Pulmonary artery endothelial cell (primary cell): ENCODE data around the gene XPNPEP1. TPM values are rescaled to one million over a fixed set of nuclear protein-coding genes. Genes with fewer than 3 reads are reported as not detected.

Experiments
- DNase-seq: peaks from one replicate; pipeline ENCODE4 v3.0.0-alpha.2; 2011; ENCODE audit warnings: low read depth, low spot score
- total RNA-seq: library from RNA; depleted of rRNA; stranded (reverse); fragments of >200 nt; gene quantifications from 2 replicates; pipeline ENCODE4 v1.2.3, GENCODE V29; 2014

Gene XPNPEP1
- total RNA-seq: 196 and 222 TPM in 2 replicates

GRCh38 chr10:109922976-109923921 is at the start of gene XPNPEP1:
XPNPEP1 (minus strand) TSS chr10:109923511; CDS start chr10:109923433, 78 bp downstream.
- peak; percentile 41 for DNase-seq

GRCh38 chr10:109972372-109973001 is 49.2 kb upstream of the XPNPEP1 start:
- no peak for DNase-seq

GRCh38 chr10:109971634-109972033 is 48.3 kb upstream of the XPNPEP1 start:
- no peak for DNase-seq

GRCh38 chr10:109969760-109970346 is 46.5 kb upstream of the XPNPEP1 start:
- no peak for DNase-seq

- DNase-seq: no peak
Observed at GRCh38 chr10:109968953-109969759, 45.8 kb upstream of the XPNPEP1 start.

- no peak for DNase-seq
Observed at GRCh38 chr10:109967739-109968088, 44.4 kb upstream of the XPNPEP1 start.

GRCh38 chr10:109966961-109967738 is 43.8 kb upstream of the XPNPEP1 start:
- DNase-seq: peak; percentile 45

- DNase-seq: no peak
Observed at GRCh38 chr10:109964318-109964717, 41.0 kb upstream of the XPNPEP1 start.

- DNase-seq: no peak
Observed at GRCh38 chr10:109963439-109963838, 40.1 kb upstream of the XPNPEP1 start.

- DNase-seq: no peak
Observed at GRCh38 chr10:109962247-109962646, 38.9 kb upstream of the XPNPEP1 start.

- no peak for DNase-seq
Observed at GRCh38 chr10:109961174-109962001, 38.1 kb upstream of the XPNPEP1 start.

GRCh38 chr10:109960682-109961081 is 37.4 kb upstream of the XPNPEP1 start:
- no peak for DNase-seq

- DNase-seq: no peak
Observed at GRCh38 chr10:109959259-109960145, 36.2 kb upstream of the XPNPEP1 start.

GRCh38 chr10:109958059-109958458 is 34.7 kb upstream of the XPNPEP1 start:
- DNase-seq: no peak

GRCh38 chr10:109957092-109957797 is 33.9 kb upstream of the XPNPEP1 start:
- no peak for DNase-seq

GRCh38 chr10:109956454-109957091 is 33.3 kb upstream of the XPNPEP1 start:
- no peak for DNase-seq

- no peak for DNase-seq
Observed at GRCh38 chr10:109953766-109954165, 30.5 kb upstream of the XPNPEP1 start.

- no peak for DNase-seq
Observed at GRCh38 chr10:109952526-109952925, 29.2 kb upstream of the XPNPEP1 start.
